ENCODE measurements around the gene FAM193B. TPM values are rescaled to one million over a fixed set of nuclear protein-coding genes. Genes with fewer than 3 reads are reported as not detected.

Gene FAM193B
- polyA plus RNA-seq, 2 of the 4 experiments (the other 2 are of a cell fraction): 19.4 to 28.9 TPM

GRCh38 chr5:177473443-177474001 lies 80.8 kb downstream of the FAM193B start, which contains the start of gene DBN1:
Gene DBN1, minus strand, starts transcription at chr5:177473634. Its CDS starts 113 bp downstream, at chr5:177473521.
- CTCF ChIA-PET: interaction anchor here (1.5 to 19.7 kb wide), 4 partner anchors 17 to 83 kb away, joined by 4 to 241 read pairs (median 113); no protein-coding TSS in a partner anchor
- no peak for FAIRE-seq
- 15% methylated on average over 5 of the region's 69 CpGs for WGBS (ENCODE audit: missing lambda C conversion rate)
- no peaks in the 10 kb centered on the region for H3K9me3 ChIP-seq
- POLR2A ChIA-PET: interaction anchor here (2.3 kb wide), 1 partner anchor 24 kb away, joined by 9 read pairs; the partner anchor contains the start of gene PDLIM7
- H3K4me1 ChIP-seq: peaks cover 58% of the 10 kb centered on the region
- ATAC-seq: peak; percentile 44 to 48
- H3K4me3 ChIP-seq: peak within 1 kb of the TSS; percentile 99
- peak within 1 kb of the TSS; percentile 97 to 99 for H3K27ac ChIP-seq
- H3K4me2 ChIP-seq: peak within 1 kb of the TSS; percentile 99
- no peak for TF ChIP-seq ATOH8 (CRISPR knock-in tag; IDR thresholded peaks at IDR 0.05; ENCODE audit: low read depth)
- TF ChIP-seq PHF8 (IDR thresholded peaks at IDR 0.05; ENCODE audit: borderline replicate concordance, low read depth): peak; percentile 9; the same call in 1 of the 2 replicates
- TF ChIP-seq EHMT2 (IDR thresholded peaks at IDR 0.05; ENCODE audit: low read depth): no peak
- peak; percentile 44 for TF ChIP-seq POLR2A (IDR thresholded peaks at IDR 0.05; ENCODE audit: low read length)
- TF ChIP-seq JUN (IDR thresholded peaks at IDR 0.05): peak; percentile 32 to 65; a peak in 2 of 5 replicates
- TF ChIP-seq, protein P1, sequence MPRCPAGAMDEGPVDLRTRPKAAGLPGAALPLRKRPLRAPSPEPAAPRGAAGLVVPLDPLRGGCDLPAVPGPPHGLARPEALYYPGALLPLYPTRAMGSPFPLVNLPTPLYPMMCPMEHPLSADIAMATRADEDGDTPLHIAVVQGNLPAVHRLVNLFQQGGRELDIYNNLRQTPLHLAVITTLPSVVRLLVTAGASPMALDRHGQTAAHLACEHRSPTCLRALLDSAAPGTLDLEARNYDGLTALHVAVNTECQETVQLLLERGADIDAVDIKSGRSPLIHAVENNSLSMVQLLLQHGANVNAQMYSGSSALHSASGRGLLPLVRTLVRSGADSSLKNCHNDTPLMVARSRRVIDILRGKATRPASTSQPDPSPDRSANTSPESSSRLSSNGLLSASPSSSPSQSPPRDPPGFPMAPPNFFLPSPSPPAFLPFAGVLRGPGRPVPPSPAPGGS (IDR thresholded peaks at IDR 0.05): 0 out of 3 replicates have a peak, but pooled peaks have one; percentile 31
- DNase-seq (ENCODE audit: low read depth in 1 of 2, low spot score in 1 of 2): peak; percentile 44 to 57

DNA sequence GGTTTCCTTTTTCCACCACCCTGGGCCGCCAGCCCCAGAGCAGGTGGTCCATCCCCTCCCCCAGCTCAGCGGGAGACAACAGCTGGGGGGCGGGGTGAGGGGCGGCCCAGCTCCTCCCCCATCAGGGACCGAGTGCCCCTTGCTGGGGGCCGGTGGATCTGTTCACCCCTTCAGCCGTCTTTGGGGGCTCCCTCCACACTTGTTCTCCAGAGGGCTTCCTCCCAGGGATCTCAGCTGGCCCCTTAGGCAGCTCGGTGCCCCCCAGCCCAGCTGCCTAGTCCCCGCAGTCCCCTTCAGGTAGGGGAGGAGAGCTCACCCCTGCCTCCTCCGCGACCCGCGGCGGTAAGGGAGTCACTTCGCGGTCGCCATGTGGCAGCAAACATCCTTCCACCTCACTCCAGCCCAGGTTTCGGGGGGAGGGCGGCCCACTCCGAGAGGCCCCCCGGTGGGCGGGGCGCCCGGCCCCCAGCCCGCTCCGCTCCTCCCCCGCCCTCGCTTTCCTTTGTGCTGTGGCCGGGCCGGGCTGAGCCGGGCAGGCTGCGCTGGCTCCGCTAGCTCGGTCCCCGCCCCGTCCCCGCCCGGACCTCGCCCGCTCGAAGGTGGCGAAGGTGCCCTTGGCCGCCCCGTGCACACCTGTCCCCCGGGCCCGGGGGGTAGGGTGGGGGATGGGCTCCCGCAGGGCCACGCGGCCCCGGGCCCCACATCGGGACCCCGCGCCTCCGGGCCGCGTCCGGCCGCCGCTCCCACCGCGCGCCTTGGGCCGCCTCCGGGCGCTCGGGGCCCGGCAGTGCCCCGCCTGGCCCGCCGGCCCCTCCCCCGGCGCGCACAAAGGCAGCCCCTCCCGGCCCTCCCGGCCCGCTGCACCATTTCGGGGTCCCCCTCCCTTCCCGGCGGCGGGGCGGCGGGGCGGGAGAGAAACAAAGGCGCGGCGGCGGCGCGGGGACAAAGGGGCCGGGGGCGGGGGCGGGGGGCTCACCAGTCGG lies 81.6 kb downstream of the FAM193B start:
- Histone ChIP-seq H3K4me3 (peak overlapping the region; percentile 99), H3K27ac (peak overlapping the region; percentile 97 to 99), H3K9me3 (no peaks in the 10 kb centered on the region), H3K4me2 (peak overlapping the region; percentile 99), H3K4me1 (peaks cover 62% of the 10 kb centered on the region)
- FAIRE-seq (no peak), ATAC-seq (peak; percentile 15 to 43; a peak in 4 of 6 replicates), DNase-seq (ENCODE audit: low read depth in 1 of 2, low spot score in 1 of 2) (no peak)
- WGBS (ENCODE audit: missing lambda C conversion rate): 4% methylated on average over 13 of the region's 93 CpGs
- CTCF ChIA-PET: interaction anchor here (0.6 to 19.7 kb wide), 5 partner anchors 9 to 57 kb away, joined by 3 to 241 read pairs (median 9); no protein-coding TSS in a partner anchor
- POLR2A ChIA-PET: interaction anchor here (1.3 to 2.3 kb wide), 3 partner anchors 22 to 46 kb away, joined by 4 to 9 read pairs (median 5); partner anchors contain the start of genes GRK6 and PDLIM7
- TF ChIP-seq, protein P2, sequence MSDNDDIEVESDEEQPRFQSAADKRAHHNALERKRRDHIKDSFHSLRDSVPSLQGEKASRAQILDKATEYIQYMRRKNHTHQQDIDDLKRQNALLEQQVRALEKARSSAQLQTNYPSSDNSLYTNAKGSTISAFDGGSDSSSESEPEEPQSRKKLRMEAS (IDR thresholded peaks at IDR 0.05): peak; percentile 7; the same call in 1 of the 2 replicates
- no peak for TF ChIP-seq CBX2 (IDR thresholded peaks at IDR 0.05; ENCODE audit: borderline replicate concordance, low read depth)
- TF ChIP-seq, protein P3, sequence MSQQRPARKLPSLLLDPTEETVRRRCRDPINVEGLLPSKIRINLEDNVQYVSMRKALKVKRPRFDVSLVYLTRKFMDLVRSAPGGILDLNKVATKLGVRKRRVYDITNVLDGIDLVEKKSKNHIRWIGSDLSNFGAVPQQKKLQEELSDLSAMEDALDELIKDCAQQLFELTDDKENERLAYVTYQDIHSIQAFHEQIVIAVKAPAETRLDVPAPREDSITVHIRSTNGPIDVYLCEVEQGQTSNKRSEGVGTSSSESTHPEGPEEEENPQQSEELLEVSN (IDR thresholded peaks at IDR 0.05; ENCODE audit: borderline replicate concordance, low read depth): peak; percentile 32; the same call in 1 of the 2 replicates
- no peak for TF ChIP-seq CEBPB (IDR thresholded peaks at IDR 0.05)
- 0 out of 2 replicates have a peak, but pooled peaks have one; percentile 24 for TF ChIP-seq PHF8 (IDR thresholded peaks at IDR 0.05; ENCODE audit: borderline replicate concordance, low read depth)

DNA sequence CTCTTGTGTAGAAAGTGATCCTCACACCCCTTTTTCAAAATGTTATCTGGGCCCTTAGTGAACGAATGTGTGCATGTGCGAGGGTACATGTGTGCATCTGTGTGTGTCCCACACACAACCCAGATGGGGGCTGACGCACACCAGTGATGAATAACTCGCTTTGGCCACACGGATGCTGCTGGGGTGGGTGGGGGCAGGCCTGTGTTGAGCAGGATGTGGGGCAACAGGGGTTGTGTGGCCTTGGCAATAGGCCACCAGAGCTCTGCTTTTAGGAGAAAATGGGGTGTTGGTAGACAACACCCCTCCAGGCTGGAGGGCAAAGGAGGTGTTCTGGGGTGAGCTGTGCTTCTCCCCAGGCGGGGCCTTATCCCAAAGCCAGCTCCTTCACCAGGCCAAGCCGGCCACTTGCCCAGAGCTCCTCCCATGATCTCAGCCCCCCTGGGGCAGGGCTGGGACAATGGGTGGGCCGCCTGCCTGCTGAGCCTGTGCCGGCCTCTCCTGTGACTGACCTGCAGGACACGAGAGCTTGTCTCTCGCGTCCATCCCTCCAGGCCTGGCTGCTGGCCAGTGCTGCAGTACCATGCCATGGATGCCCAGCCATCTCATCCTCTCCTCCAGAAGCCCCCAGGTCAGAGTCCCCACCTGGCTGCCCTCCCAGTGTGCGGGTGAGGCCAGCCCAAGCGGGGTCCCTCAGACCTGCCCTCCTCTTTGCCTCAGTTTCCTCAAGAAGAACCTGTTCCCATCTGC lies 82.6 kb downstream of the FAM193B start:
- H3K27ac ChIP-seq: peak overlapping the region; percentile 97 to 99
- ChIA-PET CTCF (interaction anchor here (0.7 to 19.7 kb wide), 5 partner anchors 8 to 30 kb away, joined by 3 to 241 read pairs (median 9); partner anchors contain the start of gene PDLIM7), POLR2A (interaction anchor here (1.3 to 2.3 kb wide), 3 partner anchors 23 to 45 kb away, joined by 4 to 9 read pairs (median 5); partner anchors contain the start of genes GRK6 and PDLIM7)
- no peak for DNase-seq (ENCODE audit: low read depth in 1 of 2, low spot score in 1 of 2)
- FAIRE-seq: no peak
- WGBS (ENCODE audit: missing lambda C conversion rate): 69% methylated on average over 12 of the region's 14 CpGs
- H3K4me3 ChIP-seq: peak overlapping the region; percentile 99
- ATAC-seq: no peak
- H3K4me1 ChIP-seq: peaks cover 59% of the 10 kb centered on the region
- H3K4me2 ChIP-seq: peak overlapping the region; percentile 99
- H3K9me3 ChIP-seq: no peaks in the 10 kb centered on the region
- TF ChIP-seq HOXA7 (CRISPR knock-in tag; IDR thresholded peaks at IDR 0.05) (no peak), FOXS1 (CRISPR knock-in tag; IDR thresholded peaks at IDR 0.05) (no peak), RCOR1 (IDR thresholded peaks at IDR 0.05; ENCODE audit: low read depth, low read length) (no peak), RAD21 (conservative IDR thresholded peaks at IDR 0.05 in 1 of 2, IDR thresholded peaks at IDR 0.05 in 1 of 2) (no peak), NR3C1 (IDR thresholded peaks at IDR 0.05) (no peak), SMC3 (IDR thresholded peaks at IDR 0.05) (no peak), ZFP36 (IDR thresholded peaks at IDR 0.05; ENCODE audit: borderline replicate concordance, partially characterized antibody) (no peak), RFX5 (IDR thresholded peaks at IDR 0.05) (no peak), MYC (IDR thresholded peaks at IDR 0.05; ENCODE audit: borderline replicate concordance, low read length) (no peak), JUN (IDR thresholded peaks at IDR 0.05) (no peak)
- TF ChIP-seq, protein P4, sequence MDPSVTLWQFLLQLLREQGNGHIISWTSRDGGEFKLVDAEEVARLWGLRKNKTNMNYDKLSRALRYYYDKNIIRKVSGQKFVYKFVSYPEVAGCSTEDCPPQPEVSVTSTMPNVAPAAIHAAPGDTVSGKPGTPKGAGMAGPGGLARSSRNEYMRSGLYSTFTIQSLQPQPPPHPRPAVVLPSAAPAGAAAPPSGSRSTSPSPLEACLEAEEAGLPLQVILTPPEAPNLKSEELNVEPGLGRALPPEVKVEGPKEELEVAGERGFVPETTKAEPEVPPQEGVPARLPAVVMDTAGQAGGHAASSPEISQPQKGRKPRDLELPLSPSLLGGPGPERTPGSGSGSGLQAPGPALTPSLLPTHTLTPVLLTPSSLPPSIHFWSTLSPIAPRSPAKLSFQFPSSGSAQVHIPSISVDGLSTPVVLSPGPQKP (IDR thresholded peaks at IDR 0.05; ENCODE audit: low read depth, low read length): no peak
- TF ChIP-seq, protein P5, sequence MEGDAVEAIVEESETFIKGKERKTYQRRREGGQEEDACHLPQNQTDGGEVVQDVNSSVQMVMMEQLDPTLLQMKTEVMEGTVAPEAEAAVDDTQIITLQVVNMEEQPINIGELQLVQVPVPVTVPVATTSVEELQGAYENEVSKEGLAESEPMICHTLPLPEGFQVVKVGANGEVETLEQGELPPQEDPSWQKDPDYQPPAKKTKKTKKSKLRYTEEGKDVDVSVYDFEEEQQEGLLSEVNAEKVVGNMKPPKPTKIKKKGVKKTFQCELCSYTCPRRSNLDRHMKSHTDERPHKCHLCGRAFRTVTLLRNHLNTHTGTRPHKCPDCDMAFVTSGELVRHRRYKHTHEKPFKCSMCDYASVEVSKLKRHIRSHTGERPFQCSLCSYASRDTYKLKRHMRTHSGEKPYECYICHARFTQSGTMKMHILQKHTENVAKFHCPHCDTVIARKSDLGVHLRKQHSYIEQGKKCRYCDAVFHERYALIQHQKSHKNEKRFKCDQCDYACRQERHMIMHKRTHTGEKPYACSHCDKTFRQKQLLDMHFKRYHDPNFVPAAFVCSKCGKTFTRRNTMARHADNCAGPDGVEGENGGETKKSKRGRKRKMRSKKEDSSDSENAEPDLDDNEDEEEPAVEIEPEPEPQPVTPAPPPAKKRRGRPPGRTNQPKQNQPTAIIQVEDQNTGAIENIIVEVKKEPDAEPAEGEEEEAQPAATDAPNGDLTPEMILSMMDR (IDR thresholded peaks at IDR 0.05): no peak

Data from A549 (cell line).